Central memory CD8-positive, alpha-beta T cell (primary cell): ENCODE results near the gene PLEKHO2.

Experiments
- ATAC-seq: fragments of 150-1000 bp; cut with Tn5 transposase; replicated peaks from 2 replicates; pipeline ENCODE4 v1.10.0; 2022; ENCODE audit warnings: mild to moderate bottlenecking, moderate FRiP score, moderate number of reproducible peaks; ENCODE audit not compliant: poor library complexity, severe bottlenecking; ENCODE audit errors: extremely low read depth
- DNase-seq, 2 donors: peaks; one replicate each; pipeline ENCODE4 v3.0.0; 2021; ENCODE audit warnings: low spot score in 2 of 2
- H3K27ac Mint-ChIP-seq: one replicate; pipeline ENCODE4 v1.8.0; 2022; ENCODE audit warnings: low read depth, mild to moderate bottlenecking, moderate library complexity, mixed read lengths
- H3K27me3 Mint-ChIP-seq: one replicate; pipeline ENCODE4 v1.8.0; 2022; ENCODE audit warnings: mixed read lengths
- H3K36me3 Mint-ChIP-seq: one replicate; pipeline ENCODE4 v1.8.0; 2022; ENCODE audit warnings: mild to moderate bottlenecking, moderate library complexity, mixed read lengths; ENCODE audit not compliant: insufficient read depth
- H3K4me1 Mint-ChIP-seq: one replicate; pipeline ENCODE4 v1.8.0; 2022; ENCODE audit warnings: mixed read lengths
- H3K4me3 Mint-ChIP-seq: one replicate; pipeline ENCODE4 v1.8.0; 2022; ENCODE audit warnings: mild to moderate bottlenecking, moderate library complexity, mixed read lengths
- H3K9me3 Mint-ChIP-seq: one replicate; pipeline ENCODE4 v1.8.0; 2022; ENCODE audit warnings: mixed read lengths

The PLEKHO2 gene

GRCh38 chr15:64865126-64865997 lies 23.6 kb downstream of the PLEKHO2 start:
- H3K4me1 Mint-ChIP-seq, result peaks cover 26% of the 10 kb centered on the region

GRCh38 chr15:64865998-64866520 lies 24.3 kb downstream of the PLEKHO2 start:
- H3K36me3 Mint-ChIP-seq, result peaks cover 19% of the 10 kb centered on the region
- no peaks in the 10 kb centered on the region for H3K9me3 Mint-ChIP-seq
- H3K4me1 Mint-ChIP-seq, result peaks cover 26% of the 10 kb centered on the region
- H3K27ac Mint-ChIP-seq, result no peak overlapping the region
- no peaks in the 10 kb centered on the region for H3K27me3 Mint-ChIP-seq
- ATAC-seq (no peak), DNase-seq (no peak)
- H3K4me3 Mint-ChIP-seq, result no peak overlapping the region

More at GRCh38 chr15:64865126-64865997, 23.6 kb downstream of the PLEKHO2 start:
- DNase-seq (no peak), ATAC-seq (no peak)
- Mint-ChIP-seq H3K27ac (no peak overlapping the region), H3K4me3 (no peak overlapping the region), H3K27me3 (no peaks in the 10 kb centered on the region), H3K9me3 (no peaks in the 10 kb centered on the region), H3K36me3 (peaks cover 22% of the 10 kb centered on the region)

- peaks cover 5% of the 10 kb centered on the region for H3K36me3 Mint-ChIP-seq
- no peaks in the 10 kb centered on the region for H3K9me3 Mint-ChIP-seq
- peaks cover 13% of the 10 kb centered on the region for H3K4me1 Mint-ChIP-seq
- ATAC-seq, result no peak
- no peaks in the 10 kb centered on the region for H3K27me3 Mint-ChIP-seq
- no peak overlapping the region for H3K4me3 Mint-ChIP-seq
- no peak overlapping the region for H3K27ac Mint-ChIP-seq
- no peak for DNase-seq
Measured at GRCh38 chr15:64869501-64869900, 27.8 kb downstream of the PLEKHO2 start.

- ATAC-seq, result no peak
- peaks cover 4% of the 10 kb centered on the region for H3K36me3 Mint-ChIP-seq
- no peak for DNase-seq
- H3K9me3 Mint-ChIP-seq, result no peaks in the 10 kb centered on the region
- no peak overlapping the region for H3K4me3 Mint-ChIP-seq
- peaks cover 18% of the 10 kb centered on the region for H3K4me1 Mint-ChIP-seq
- H3K27ac Mint-ChIP-seq, result no peak overlapping the region
- H3K27me3 Mint-ChIP-seq, result no peaks in the 10 kb centered on the region
Measured at GRCh38 chr15:64870353-64870752, 28.6 kb downstream of the PLEKHO2 start.

GRCh38 chr15:64875641-64876223 lies 34.0 kb downstream of the PLEKHO2 start:
- H3K27ac Mint-ChIP-seq, result peak overlapping the region; percentile 16
- H3K4me1 Mint-ChIP-seq, result peaks cover 30% of the 10 kb centered on the region
- H3K36me3 Mint-ChIP-seq, result peaks cover 5% of the 10 kb centered on the region
- no peak for DNase-seq
- no peak overlapping the region for H3K4me3 Mint-ChIP-seq
- no peak for ATAC-seq
- no peaks in the 10 kb centered on the region for H3K27me3 Mint-ChIP-seq
- H3K9me3 Mint-ChIP-seq, result no peaks in the 10 kb centered on the region

GRCh38 chr15:64877435-64877834 lies 35.7 kb downstream of the PLEKHO2 start:
- H3K27me3 Mint-ChIP-seq, result no peaks in the 10 kb centered on the region
- H3K4me1 Mint-ChIP-seq, result peaks cover 37% of the 10 kb centered on the region
- H3K36me3 Mint-ChIP-seq, result peaks cover 4% of the 10 kb centered on the region
- no peaks in the 10 kb centered on the region for H3K9me3 Mint-ChIP-seq
- ATAC-seq (no peak), DNase-seq (no peak)
- no peak overlapping the region for H3K4me3 Mint-ChIP-seq
- no peak overlapping the region for H3K27ac Mint-ChIP-seq

GRCh38 chr15:64878705-64879104 lies 37.0 kb downstream of the PLEKHO2 start:
- H3K36me3 Mint-ChIP-seq, result peaks cover 4% of the 10 kb centered on the region
- peaks cover 42% of the 10 kb centered on the region for H3K4me1 Mint-ChIP-seq
- no peaks in the 10 kb centered on the region for H3K9me3 Mint-ChIP-seq
- no peak for ATAC-seq
- no peak overlapping the region for H3K27ac Mint-ChIP-seq
- DNase-seq, result no peak
- no peaks in the 10 kb centered on the region for H3K27me3 Mint-ChIP-seq
- no peak overlapping the region for H3K4me3 Mint-ChIP-seq

GRCh38 chr15:64883100-64883581 lies 41.4 kb downstream of the PLEKHO2 start:
- DNase-seq (peak in 1 of 2 donors; percentile 40), ATAC-seq (peak; percentile 81)
- Mint-ChIP-seq H3K4me3 (peak overlapping the region; percentile 69), H3K9me3 (no peaks in the 10 kb centered on the region), H3K27ac (peak overlapping the region; percentile 97), H3K36me3 (peaks cover 4% of the 10 kb centered on the region), H3K27me3 (no peaks in the 10 kb centered on the region), H3K4me1 (peaks cover 30% of the 10 kb centered on the region)

GRCh38 chr15:64883997-64884511 lies 42.3 kb downstream of the PLEKHO2 start:
- DNase-seq (peak; percentile 66), ATAC-seq (peak; percentile 21)
- Mint-ChIP-seq H3K4me3 (peak overlapping the region; percentile 69), H3K36me3 (peaks cover 2% of the 10 kb centered on the region), H3K9me3 (no peaks in the 10 kb centered on the region), H3K27me3 (no peaks in the 10 kb centered on the region), H3K4me1 (peaks cover 26% of the 10 kb centered on the region), H3K27ac (peak overlapping the region; percentile 97)

- Mint-ChIP-seq H3K9me3 (no peaks in the 10 kb centered on the region), H3K36me3 (peaks cover 2% of the 10 kb centered on the region), H3K4me1 (peaks cover 26% of the 10 kb centered on the region), H3K27ac (peak overlapping the region; percentile 97), H3K27me3 (no peaks in the 10 kb centered on the region), H3K4me3 (no peak overlapping the region)
- no peak for DNase-seq
- ATAC-seq, result no peak
Measured at GRCh38 chr15:64884679-64885078, 43.0 kb downstream of the PLEKHO2 start.

- Mint-ChIP-seq H3K9me3 (no peaks in the 10 kb centered on the region), H3K4me1 (peaks cover 34% of the 10 kb centered on the region), H3K27ac (no peak overlapping the region), H3K27me3 (no peaks in the 10 kb centered on the region), H3K4me3 (no peak overlapping the region), H3K36me3 (peaks cover 6% of the 10 kb centered on the region)
- DNase-seq (no peak), ATAC-seq (no peak)
Measured at GRCh38 chr15:64888336-64888735, 46.6 kb downstream of the PLEKHO2 start.

- no peak for ATAC-seq
- Mint-ChIP-seq H3K9me3 (no peaks in the 10 kb centered on the region), H3K4me3 (peak overlapping the region; percentile 84), H3K4me1 (peaks cover 53% of the 10 kb centered on the region), H3K27ac (peak overlapping the region; percentile 95), H3K27me3 (no peaks in the 10 kb centered on the region), H3K36me3 (peaks cover 17% of the 10 kb centered on the region)
- DNase-seq, result no peak
Measured at GRCh38 chr15:64891561-64891960, 49.8 kb downstream of the PLEKHO2 start.
